ENCODE results near the gene GATAD2A.

The GATAD2A gene

GRCh38 chr19:19558055-19558454, 152.6 kb downstream of the GATAD2A start:
- no peak for DNase-seq (ENCODE audit: low read depth)
- H3K4me3 ChIP-seq (ENCODE audit: low read depth, low read length), result no peak overlapping the region
- TF ChIP-seq, protein P1, sequence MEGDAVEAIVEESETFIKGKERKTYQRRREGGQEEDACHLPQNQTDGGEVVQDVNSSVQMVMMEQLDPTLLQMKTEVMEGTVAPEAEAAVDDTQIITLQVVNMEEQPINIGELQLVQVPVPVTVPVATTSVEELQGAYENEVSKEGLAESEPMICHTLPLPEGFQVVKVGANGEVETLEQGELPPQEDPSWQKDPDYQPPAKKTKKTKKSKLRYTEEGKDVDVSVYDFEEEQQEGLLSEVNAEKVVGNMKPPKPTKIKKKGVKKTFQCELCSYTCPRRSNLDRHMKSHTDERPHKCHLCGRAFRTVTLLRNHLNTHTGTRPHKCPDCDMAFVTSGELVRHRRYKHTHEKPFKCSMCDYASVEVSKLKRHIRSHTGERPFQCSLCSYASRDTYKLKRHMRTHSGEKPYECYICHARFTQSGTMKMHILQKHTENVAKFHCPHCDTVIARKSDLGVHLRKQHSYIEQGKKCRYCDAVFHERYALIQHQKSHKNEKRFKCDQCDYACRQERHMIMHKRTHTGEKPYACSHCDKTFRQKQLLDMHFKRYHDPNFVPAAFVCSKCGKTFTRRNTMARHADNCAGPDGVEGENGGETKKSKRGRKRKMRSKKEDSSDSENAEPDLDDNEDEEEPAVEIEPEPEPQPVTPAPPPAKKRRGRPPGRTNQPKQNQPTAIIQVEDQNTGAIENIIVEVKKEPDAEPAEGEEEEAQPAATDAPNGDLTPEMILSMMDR (IDR thresholded peaks at IDR 0.05; ENCODE audit: low read depth, low read length, missing control alignments), result no peak
